ENCODE data around the gene CHD6.

GRCh38 chr20:41623625-41624375 lies 5.6 kb upstream of the CHD6 start:
- TF ChIP-seq, protein P1, sequence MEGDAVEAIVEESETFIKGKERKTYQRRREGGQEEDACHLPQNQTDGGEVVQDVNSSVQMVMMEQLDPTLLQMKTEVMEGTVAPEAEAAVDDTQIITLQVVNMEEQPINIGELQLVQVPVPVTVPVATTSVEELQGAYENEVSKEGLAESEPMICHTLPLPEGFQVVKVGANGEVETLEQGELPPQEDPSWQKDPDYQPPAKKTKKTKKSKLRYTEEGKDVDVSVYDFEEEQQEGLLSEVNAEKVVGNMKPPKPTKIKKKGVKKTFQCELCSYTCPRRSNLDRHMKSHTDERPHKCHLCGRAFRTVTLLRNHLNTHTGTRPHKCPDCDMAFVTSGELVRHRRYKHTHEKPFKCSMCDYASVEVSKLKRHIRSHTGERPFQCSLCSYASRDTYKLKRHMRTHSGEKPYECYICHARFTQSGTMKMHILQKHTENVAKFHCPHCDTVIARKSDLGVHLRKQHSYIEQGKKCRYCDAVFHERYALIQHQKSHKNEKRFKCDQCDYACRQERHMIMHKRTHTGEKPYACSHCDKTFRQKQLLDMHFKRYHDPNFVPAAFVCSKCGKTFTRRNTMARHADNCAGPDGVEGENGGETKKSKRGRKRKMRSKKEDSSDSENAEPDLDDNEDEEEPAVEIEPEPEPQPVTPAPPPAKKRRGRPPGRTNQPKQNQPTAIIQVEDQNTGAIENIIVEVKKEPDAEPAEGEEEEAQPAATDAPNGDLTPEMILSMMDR (IDR thresholded peaks at IDR 0.05) = no peak
- no peak for TF ChIP-seq POLR2A (IDR thresholded peaks at IDR 0.05)

All from testis (tissue), 2 donors.